A204.1 (cell line): ENCODE measurements around the gene UXS1.

Experiments used
- FAIRE-seq: peaks from 2 replicates; lab custom pipeline; 2012; peaks lifted over from hg19 to GRCh38; lab: Jason Lieb, UNC

Gene UXS1

GRCh38 chr2:106080959-106081358 is 113.1 kb downstream of the UXS1 start:
- no peak for FAIRE-seq

- FAIRE-seq: no peak
Measured at GRCh38 chr2:106078096-106078495, 116.0 kb downstream of the UXS1 start.

- no peak for FAIRE-seq
Measured at GRCh38 chr2:106076941-106077340, 117.2 kb downstream of the UXS1 start.

- FAIRE-seq: no peak
Measured at GRCh38 chr2:106075048-106075447, 119.1 kb downstream of the UXS1 start.

GRCh38 chr2:106073678-106074406 is 120.3 kb downstream of the UXS1 start:
- FAIRE-seq: no peak

GRCh38 chr2:106070181-106070580 is 123.9 kb downstream of the UXS1 start:
- FAIRE-seq: no peak

- no peak for FAIRE-seq
Measured at GRCh38 chr2:106068451-106068850, 125.7 kb downstream of the UXS1 start.

- FAIRE-seq: no peak
Measured at GRCh38 chr2:106065983-106066820, 127.9 kb downstream of the UXS1 start.

- FAIRE-seq: no peak
Measured at GRCh38 chr2:106065268-106065982, 128.7 kb downstream of the UXS1 start.

- FAIRE-seq: no peak
Measured at GRCh38 chr2:106063181-106063580, 130.9 kb downstream of the UXS1 start.

GRCh38 chr2:106062627-106063026 is 131.5 kb downstream of the UXS1 start:
- no peak for FAIRE-seq

GRCh38 chr2:106061611-106062349 is 132.3 kb downstream of the UXS1 start:
- no peak for FAIRE-seq

- FAIRE-seq: no peak
Measured at GRCh38 chr2:106059416-106060065, 134.6 kb downstream of the UXS1 start.

- FAIRE-seq: no peak
Measured at GRCh38 chr2:106058469-106059137, 135.5 kb downstream of the UXS1 start.

GRCh38 chr2:106057206-106057605 is 136.9 kb downstream of the UXS1 start:
- FAIRE-seq: no peak

- no peak for FAIRE-seq
Measured at GRCh38 chr2:106054880-106055655, 139.0 kb downstream of the UXS1 start.

GRCh38 chr2:106054321-106054720 is 139.8 kb downstream of the UXS1 start:
- no peak for FAIRE-seq

- no peak for FAIRE-seq
Measured at GRCh38 chr2:106053581-106053980, 140.5 kb downstream of the UXS1 start.

GRCh38 chr2:106053116-106053515 is 141.0 kb downstream of the UXS1 start:
- FAIRE-seq: no peak

- no peak for FAIRE-seq
Measured at GRCh38 chr2:106044859-106045258, 149.2 kb downstream of the UXS1 start.
